ENCODE results near the gene ADAMTSL2.

Gene ADAMTSL2

GRCh38 chr9:133608889-133609288 is 74.4 kb downstream of the ADAMTSL2 start:
- DNase-seq, result no peak

- peak; percentile 47 for DNase-seq
Measured at GRCh38 chr9:133609311-133610098, 75.0 kb downstream of the ADAMTSL2 start, which contains the start of gene FAM163B. TSS of gene FAM163B (minus strand) at chr9:133609389. CDS start at chr9:133580223, 29,166 bp downstream.

GRCh38 chr9:133610845-133611244 is 76.3 kb downstream of the ADAMTSL2 start:
- DNase-seq, result no peak

- DNase-seq, result no peak
Measured at GRCh38 chr9:133612051-133612450, 77.5 kb downstream of the ADAMTSL2 start.

GRCh38 chr9:133612816-133613215 is 78.3 kb downstream of the ADAMTSL2 start:
- no peak for DNase-seq

GRCh38 chr9:133613432-133613831 is 78.9 kb downstream of the ADAMTSL2 start:
- DNase-seq, result no peak

- DNase-seq, result no peak
Measured at GRCh38 chr9:133614056-133614455, 79.6 kb downstream of the ADAMTSL2 start.

GRCh38 chr9:133614678-133615077 is 80.2 kb downstream of the ADAMTSL2 start:
- no peak for DNase-seq

- DNase-seq, result no peak
Measured at GRCh38 chr9:133615186-133615585, 80.7 kb downstream of the ADAMTSL2 start.

GRCh38 chr9:133615606-133616188 is 81.2 kb downstream of the ADAMTSL2 start:
- no peak for DNase-seq

GRCh38 chr9:133616643-133617405 is 82.3 kb downstream of the ADAMTSL2 start:
- no peak for DNase-seq

GRCh38 chr9:133618726-133619125 is 84.2 kb downstream of the ADAMTSL2 start:
- no peak for DNase-seq

GRCh38 chr9:133619791-133620190 is 85.3 kb downstream of the ADAMTSL2 start:
- peak; percentile 33 for DNase-seq

GRCh38 chr9:133621725-133622267 is 87.3 kb downstream of the ADAMTSL2 start:
- no peak for DNase-seq

GRCh38 chr9:133622555-133622954 is 88.1 kb downstream of the ADAMTSL2 start:
- DNase-seq, result no peak
